Measurements from ENCODE around the gene TM4SF18. TPM values are rescaled to one million over a fixed set of nuclear protein-coding genes. Genes with fewer than 3 reads are reported as not detected.
"Not testable (repeated sequence)": the region's sequence is repeated elsewhere in the genome, so short reads cannot be mapped to it uniquely, and the experiment has no call there.

The TM4SF18 gene
- total RNA-seq, 1 donor from 2014 or later: not detected

DNA sequence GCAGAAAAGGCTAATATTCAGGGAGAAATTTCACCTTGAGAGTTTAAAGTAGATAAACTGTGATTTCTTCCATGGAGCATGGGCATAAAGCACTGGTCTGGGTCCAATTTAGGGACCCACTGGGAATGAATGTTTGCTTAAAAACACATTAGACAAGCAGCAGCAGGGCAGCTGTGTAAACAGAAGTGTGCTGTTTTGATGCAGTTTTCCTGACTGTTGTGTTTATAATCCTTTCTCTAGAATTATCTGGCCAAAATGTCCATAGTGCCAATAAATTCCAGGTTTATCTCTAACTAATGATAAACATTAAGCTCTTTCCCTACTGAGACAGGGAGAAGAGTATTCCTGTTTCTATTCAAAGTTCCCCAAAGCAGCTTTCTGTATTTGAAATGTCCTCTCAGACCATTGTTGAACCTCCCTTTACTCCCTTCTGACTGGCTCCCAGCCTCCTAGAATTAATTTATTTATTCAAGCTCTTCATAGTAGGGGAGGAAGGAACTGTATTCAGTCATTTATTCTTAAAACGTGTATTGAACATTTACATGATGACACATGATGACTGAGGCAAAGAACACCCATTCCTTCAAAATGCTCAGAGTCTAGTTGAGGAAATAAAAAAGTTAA is 7.0 kb upstream of the TM4SF18 start:
- Mint-ChIP-seq H3K9me3 (ENCODE audit: low read depth) (no peaks in the 10 kb centered on the region), H3K27ac (peak overlapping the region; percentile 89), H3K36me3 (ENCODE audit: insufficient read depth) (no peaks in the 10 kb centered on the region), H3K4me1 (ENCODE audit: low read depth) (peaks cover 13% of the 10 kb centered on the region), H3K27me3 (no peaks in the 10 kb centered on the region), H3K4me3 (ENCODE audit: low read depth) (no peak overlapping the region)
- TF ChIP-seq, protein P1, sequence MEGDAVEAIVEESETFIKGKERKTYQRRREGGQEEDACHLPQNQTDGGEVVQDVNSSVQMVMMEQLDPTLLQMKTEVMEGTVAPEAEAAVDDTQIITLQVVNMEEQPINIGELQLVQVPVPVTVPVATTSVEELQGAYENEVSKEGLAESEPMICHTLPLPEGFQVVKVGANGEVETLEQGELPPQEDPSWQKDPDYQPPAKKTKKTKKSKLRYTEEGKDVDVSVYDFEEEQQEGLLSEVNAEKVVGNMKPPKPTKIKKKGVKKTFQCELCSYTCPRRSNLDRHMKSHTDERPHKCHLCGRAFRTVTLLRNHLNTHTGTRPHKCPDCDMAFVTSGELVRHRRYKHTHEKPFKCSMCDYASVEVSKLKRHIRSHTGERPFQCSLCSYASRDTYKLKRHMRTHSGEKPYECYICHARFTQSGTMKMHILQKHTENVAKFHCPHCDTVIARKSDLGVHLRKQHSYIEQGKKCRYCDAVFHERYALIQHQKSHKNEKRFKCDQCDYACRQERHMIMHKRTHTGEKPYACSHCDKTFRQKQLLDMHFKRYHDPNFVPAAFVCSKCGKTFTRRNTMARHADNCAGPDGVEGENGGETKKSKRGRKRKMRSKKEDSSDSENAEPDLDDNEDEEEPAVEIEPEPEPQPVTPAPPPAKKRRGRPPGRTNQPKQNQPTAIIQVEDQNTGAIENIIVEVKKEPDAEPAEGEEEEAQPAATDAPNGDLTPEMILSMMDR (IDR thresholded peaks at IDR 0.05; ENCODE audit: unreplicated experiment): no peak
- no peak for DNase-seq (ENCODE audit: low spot score, unreplicated experiment)

DNA sequence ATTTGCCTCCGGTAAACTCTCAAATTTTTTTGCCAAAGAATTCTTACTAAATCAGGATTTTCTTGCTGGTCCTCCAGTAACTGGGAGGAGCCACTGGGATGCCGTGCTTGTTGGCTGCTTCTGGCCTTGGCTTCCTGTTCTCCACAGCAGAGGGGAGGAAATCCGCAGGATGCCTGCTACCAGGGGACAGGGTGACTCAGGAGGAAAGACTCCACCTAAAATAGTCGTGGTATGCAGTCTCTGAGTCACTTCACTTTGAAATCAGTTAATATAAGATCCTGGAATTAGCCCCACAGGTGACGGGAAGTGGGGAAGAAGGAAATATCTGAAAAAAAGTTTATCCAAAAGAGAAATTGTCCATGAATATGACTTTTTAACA is 6.5 kb upstream of the TM4SF18 start:
- peaks cover 13% of the 10 kb centered on the region for H3K4me1 Mint-ChIP-seq (ENCODE audit: low read depth)
- no peaks in the 10 kb centered on the region for H3K36me3 Mint-ChIP-seq (ENCODE audit: insufficient read depth)
- TF ChIP-seq, protein P1 (IDR thresholded peaks at IDR 0.05; ENCODE audit: unreplicated experiment): no peak
- H3K9me3 Mint-ChIP-seq (ENCODE audit: low read depth): no peaks in the 10 kb centered on the region
- H3K27me3 Mint-ChIP-seq: no peaks in the 10 kb centered on the region
- H3K4me3 Mint-ChIP-seq (ENCODE audit: low read depth): no peak overlapping the region
- H3K27ac Mint-ChIP-seq: peak overlapping the region; percentile 89
- no peak for DNase-seq (ENCODE audit: low spot score, unreplicated experiment)

DNA sequence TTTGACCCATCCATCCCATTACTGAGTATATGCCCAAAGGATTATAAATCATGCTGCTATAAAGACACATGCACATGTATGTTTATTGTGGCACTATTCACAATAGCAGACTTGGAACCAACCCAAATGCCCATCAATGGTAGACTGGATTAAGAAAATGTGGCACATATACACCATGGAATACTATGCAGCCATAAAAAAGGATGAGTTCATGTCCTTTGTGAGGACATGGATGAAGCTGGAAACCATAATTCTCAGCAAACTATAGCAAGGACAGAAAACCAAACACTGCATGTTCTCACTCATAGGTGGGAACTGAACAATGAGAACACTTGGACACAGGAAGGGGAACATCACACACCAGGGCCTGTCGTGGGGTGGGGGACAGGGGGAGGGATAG is 4.0 kb upstream of the TM4SF18 start:
- not testable (repeated sequence) for H3K4me3 Mint-ChIP-seq (ENCODE audit: low read depth); DNase-seq (ENCODE audit: low spot score, unreplicated experiment); H3K9me3 Mint-ChIP-seq (ENCODE audit: low read depth); H3K27ac Mint-ChIP-seq; H3K36me3 Mint-ChIP-seq (ENCODE audit: insufficient read depth); H3K27me3 Mint-ChIP-seq
- H3K4me1 Mint-ChIP-seq (ENCODE audit: low read depth): peaks cover 24% of the 10 kb centered on the region

DNA sequence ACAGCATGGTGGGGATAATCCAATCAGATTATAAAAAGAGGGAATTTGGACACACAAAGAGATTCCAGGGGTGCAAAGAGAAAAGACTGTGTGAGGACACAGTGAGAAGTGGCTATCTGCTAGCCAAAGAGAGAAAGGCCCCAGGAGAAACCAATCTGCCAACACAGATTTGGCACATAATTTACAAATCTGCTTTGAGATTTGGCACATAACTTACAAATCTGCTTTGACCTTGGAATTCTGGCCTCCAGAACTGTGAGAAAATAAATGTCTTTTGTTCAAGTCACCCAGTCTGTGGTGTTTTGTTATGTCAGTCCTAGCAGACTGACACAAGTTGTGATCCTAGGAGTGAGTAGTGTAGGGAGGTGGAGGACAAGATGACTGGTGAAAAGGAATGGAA is 3.5 kb upstream of the TM4SF18 start:
- TF ChIP-seq, protein P1 (IDR thresholded peaks at IDR 0.05; ENCODE audit: unreplicated experiment): no peak
- no peaks in the 10 kb centered on the region for H3K36me3 Mint-ChIP-seq (ENCODE audit: insufficient read depth)
- H3K9me3 Mint-ChIP-seq (ENCODE audit: low read depth): no peaks in the 10 kb centered on the region
- no peak overlapping the region for H3K4me3 Mint-ChIP-seq (ENCODE audit: low read depth)
- peaks cover 24% of the 10 kb centered on the region for H3K4me1 Mint-ChIP-seq (ENCODE audit: low read depth)
- no peak overlapping the region for H3K27ac Mint-ChIP-seq
- DNase-seq (ENCODE audit: low spot score, unreplicated experiment): no peak
- no peaks in the 10 kb centered on the region for H3K27me3 Mint-ChIP-seq

DNA sequence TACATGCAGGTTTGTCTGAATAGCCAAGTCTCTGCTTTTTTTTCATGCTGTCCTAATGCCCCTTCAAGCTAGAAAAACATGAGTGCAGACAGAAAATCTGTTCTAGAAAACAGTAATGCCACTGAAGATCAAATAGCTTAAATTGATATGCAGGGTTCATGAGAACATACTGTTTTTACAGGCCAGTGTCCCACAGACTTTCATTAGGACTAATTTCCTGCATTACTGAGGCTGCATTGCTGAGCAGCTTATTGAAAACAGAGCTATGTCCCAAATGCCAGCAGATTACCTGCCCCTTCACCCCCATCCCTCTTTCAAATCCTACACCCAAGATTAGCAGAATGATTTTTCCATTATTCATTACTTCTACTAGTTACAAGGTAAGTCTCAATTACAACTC is 665 bp downstream of the TM4SF18 start:
- Mint-ChIP-seq H3K4me1 (ENCODE audit: low read depth) (peaks cover 10% of the 10 kb centered on the region), H3K9me3 (ENCODE audit: low read depth) (no peaks in the 10 kb centered on the region), H3K36me3 (ENCODE audit: insufficient read depth) (no peaks in the 10 kb centered on the region), H3K27me3 (no peaks in the 10 kb centered on the region), H3K4me3 (ENCODE audit: low read depth) (no peak overlapping the region), H3K27ac (no peak overlapping the region)
- DNase-seq (ENCODE audit: low spot score, unreplicated experiment): no peak
- TF ChIP-seq, protein P1 (IDR thresholded peaks at IDR 0.05; ENCODE audit: unreplicated experiment): no peak

DNA sequence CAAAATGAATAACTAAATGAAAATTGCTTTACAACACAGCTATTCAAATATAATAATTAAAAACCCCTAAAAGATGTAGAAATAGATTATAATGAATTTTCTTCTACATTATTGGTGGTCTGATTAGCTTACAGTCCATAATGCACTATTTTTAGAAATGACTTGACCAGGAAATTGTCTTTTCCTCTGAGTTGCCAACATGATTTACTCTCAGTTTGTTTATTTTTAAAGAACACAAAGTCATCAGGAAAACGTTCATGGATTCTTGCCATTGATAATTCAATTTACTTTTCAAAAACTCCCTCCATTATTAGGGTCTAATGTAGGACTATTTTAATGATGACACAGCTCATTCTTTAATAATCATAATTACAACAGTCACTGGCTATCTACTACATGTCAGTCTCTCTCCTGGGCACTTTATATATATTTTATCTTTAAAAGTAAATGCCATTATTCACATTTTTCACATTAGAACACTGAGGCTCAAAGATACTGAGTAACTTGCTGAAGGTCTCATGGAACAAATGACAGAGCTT is 1.1 kb downstream of the TM4SF18 start:
- H3K27me3 Mint-ChIP-seq: no peaks in the 10 kb centered on the region
- no peak for DNase-seq (ENCODE audit: low spot score, unreplicated experiment)
- peaks cover 10% of the 10 kb centered on the region for H3K4me1 Mint-ChIP-seq (ENCODE audit: low read depth)
- TF ChIP-seq, protein P1 (IDR thresholded peaks at IDR 0.05; ENCODE audit: unreplicated experiment): no peak
- no peaks in the 10 kb centered on the region for H3K36me3 Mint-ChIP-seq (ENCODE audit: insufficient read depth)
- no peak overlapping the region for H3K4me3 Mint-ChIP-seq (ENCODE audit: low read depth)
- H3K9me3 Mint-ChIP-seq (ENCODE audit: low read depth): no peaks in the 10 kb centered on the region
- H3K27ac Mint-ChIP-seq: no peak overlapping the region

Data from progenitor cell of endocrine pancreas (in vitro differentiated cells).